Hepatocyte (in vitro differentiated cells): ENCODE results near the gene PEX6. TPM values are rescaled to one million over a fixed set of nuclear protein-coding genes. Genes with fewer than 3 reads are reported as not detected.
"Not testable (repeated sequence)": the region's sequence is repeated elsewhere in the genome, so short reads cannot be mapped to it uniquely, and the experiment has no call there.

Experiments used
- DNase-seq: peaks from one replicate; pipeline ENCODE4 v3.0.0-alpha.2; 2016; ENCODE audit warnings: low spot score
- H2AFZ ChIP-seq: fragments of 200-600 bp; sonication (generic); 2 replicates; pipeline ENCODE4 v1.6.0; 2016; ENCODE audit warnings: antibody characterized with exemption, mild to moderate bottlenecking
- H3K27ac ChIP-seq: fragments of 200-600 bp; sonication (generic); 2 replicates; pipeline ENCODE4 v1.5.1; 2016; ENCODE audit warnings: mild to moderate bottlenecking
- H3K27me3 ChIP-seq: fragments of 200-600 bp; sonication (generic); 2 replicates; pipeline ENCODE4 v1.6.1; 2016
- H3K36me3 ChIP-seq: fragments of 200-600 bp; sonication (generic); replicated peaks from 2 replicates; pipeline ENCODE4 v1.5.1; 2016; ENCODE audit warnings: low read depth; ENCODE audit not compliant: insufficient read depth
- H3K4me1 ChIP-seq: fragments of 200-600 bp; sonication (generic); 2 replicates; pipeline ENCODE4 v1.5.1; 2016; ENCODE audit warnings: mild to moderate bottlenecking, moderate library complexity; ENCODE audit not compliant: insufficient read depth
- H3K4me2 ChIP-seq: fragments of 200-600 bp; sonication (generic); 2 replicates; pipeline ENCODE4 v1.6.0; 2016
- H3K4me3 ChIP-seq: fragments of 200-600 bp; sonication (generic); 2 replicates; pipeline ENCODE4 v1.5.1; 2016; ENCODE audit warnings: mild to moderate bottlenecking
- H3K79me2 ChIP-seq: fragments of 200-600 bp; sonication (generic); 2 replicates; pipeline ENCODE4 v1.6.0; 2017; ENCODE audit warnings: mild to moderate bottlenecking
- H3K9me2 ChIP-seq: fragments of 200-600 bp; sonication (generic); replicated peaks from 2 replicates; pipeline ENCODE4 v1.6.0; 2017; ENCODE audit warnings: mild to moderate bottlenecking; ENCODE audit not compliant: insufficient read depth
- H3K9me3 ChIP-seq: fragments of 200-600 bp; sonication (generic); 2 replicates; pipeline ENCODE4 v1.5.1; 2016; ENCODE audit warnings: low read depth, mild to moderate bottlenecking
- H4K20me1 ChIP-seq: fragments of 200-600 bp; sonication (generic); 2 replicates; pipeline ENCODE4 v1.6.0; 2016; ENCODE audit warnings: mild to moderate bottlenecking; ENCODE audit not compliant: insufficient read depth, poor library complexity, severe bottlenecking
- EZH2 ChIP-seq: fragments of 200-600 bp; sonication (generic); IDR thresholded peaks from 2 replicates; pipeline ENCODE4 v1.6.1; 2016; ENCODE audit warnings: antibody characterized with exemption, mild to moderate bottlenecking, borderline replicate concordance
- EZH2phosphoT487 ChIP-seq: fragments of 200-600 bp; sonication (generic); IDR thresholded peaks from one replicate; pipeline ENCODE4 v1.6.1; 2018; ENCODE audit warnings: antibody characterized with exemption, mild to moderate bottlenecking, low read depth, moderate library complexity; ENCODE audit not compliant: unreplicated experiment, severe bottlenecking
- WGBS: methylation state at CpG from one replicate; pipeline ENCODE4 v1.1.6; 2016; ENCODE audit warnings: low lambda C conversion rate; ENCODE audit errors: missing lambda C conversion rate; 5-methylcytosine and 5-hydroxymethylcytosine counted together
- polyA plus RNA-seq: library from polyadenylated mRNA; unstranded; fragments of >200 nt; fragmentation: Nextera tagmentation; extraction: Ambion mirVana; gene quantifications from 2 replicates; pipeline ENCODE4 v1.2.1, GENCODE V29; 2016
- total RNA-seq: library from RNA; depleted of rRNA; stranded (reverse); fragments of >200 nt; gene quantifications from 2 replicates; pipeline ENCODE4 v1.2.3, GENCODE V29; 2014
- TF ChIP-seq, protein P1 (sequence below): fragments of 200-600 bp; sonication (generic); IDR thresholded peaks from 2 replicates; pipeline ENCODE4 v1.5.1; 2016; ENCODE audit warnings: antibody characterized with exemption, mild to moderate bottlenecking; ENCODE audit not compliant: poor library complexity

PEX6 gene
- total and polyA plus RNA-seq, 2 experiments from 2014 or later, result 39.4 to 46.1 TPM

DNA sequence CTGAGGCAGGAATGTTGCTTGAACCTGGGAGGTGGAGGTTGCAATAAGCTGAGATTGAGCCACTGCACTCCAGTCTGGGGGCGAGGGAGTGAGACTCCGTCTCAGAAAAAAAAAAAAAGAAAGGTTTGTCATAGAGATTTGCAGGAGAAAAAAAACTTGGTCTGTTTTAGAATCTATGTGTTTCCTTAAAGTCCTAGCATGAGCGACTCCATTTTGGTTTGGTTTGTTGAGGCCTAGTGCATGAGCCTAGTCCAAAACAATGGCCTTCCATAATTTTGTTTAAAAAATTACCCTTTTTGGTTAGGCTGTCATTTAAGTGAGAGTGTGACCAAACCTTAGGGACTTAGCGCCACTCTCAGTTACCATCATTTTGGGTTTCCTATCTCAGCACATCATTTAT, 26.6 kb downstream of the PEX6 start:
- Histone ChIP-seq H3K4me2 (no peak overlapping the region), H2AFZ (no peak overlapping the region), H3K36me3 (no peaks in the 10 kb centered on the region), H3K4me1 (no peaks in the 10 kb centered on the region), H4K20me1 (no peaks in the 10 kb centered on the region), H3K9me2 (no peaks in the 10 kb centered on the region), H3K4me3 (no peak overlapping the region), H3K9me3 (no peaks in the 10 kb centered on the region), H3K27me3 (no peaks in the 10 kb centered on the region), H3K27ac (no peak overlapping the region), H3K79me2 (no peaks in the 10 kb centered on the region)
- DNase-seq, result no peak
- WGBS, result over 99% methylated on average over 4 of the region's 4 CpGs
- TF ChIP-seq EZH2phosphoT487, result no peak
- TF ChIP-seq, protein P1, sequence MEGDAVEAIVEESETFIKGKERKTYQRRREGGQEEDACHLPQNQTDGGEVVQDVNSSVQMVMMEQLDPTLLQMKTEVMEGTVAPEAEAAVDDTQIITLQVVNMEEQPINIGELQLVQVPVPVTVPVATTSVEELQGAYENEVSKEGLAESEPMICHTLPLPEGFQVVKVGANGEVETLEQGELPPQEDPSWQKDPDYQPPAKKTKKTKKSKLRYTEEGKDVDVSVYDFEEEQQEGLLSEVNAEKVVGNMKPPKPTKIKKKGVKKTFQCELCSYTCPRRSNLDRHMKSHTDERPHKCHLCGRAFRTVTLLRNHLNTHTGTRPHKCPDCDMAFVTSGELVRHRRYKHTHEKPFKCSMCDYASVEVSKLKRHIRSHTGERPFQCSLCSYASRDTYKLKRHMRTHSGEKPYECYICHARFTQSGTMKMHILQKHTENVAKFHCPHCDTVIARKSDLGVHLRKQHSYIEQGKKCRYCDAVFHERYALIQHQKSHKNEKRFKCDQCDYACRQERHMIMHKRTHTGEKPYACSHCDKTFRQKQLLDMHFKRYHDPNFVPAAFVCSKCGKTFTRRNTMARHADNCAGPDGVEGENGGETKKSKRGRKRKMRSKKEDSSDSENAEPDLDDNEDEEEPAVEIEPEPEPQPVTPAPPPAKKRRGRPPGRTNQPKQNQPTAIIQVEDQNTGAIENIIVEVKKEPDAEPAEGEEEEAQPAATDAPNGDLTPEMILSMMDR, result no peak

- Histone ChIP-seq H3K9me2 (no peaks in the 10 kb centered on the region), H4K20me1 (no peaks in the 10 kb centered on the region), H3K9me3 (no peaks in the 10 kb centered on the region), H3K4me3 (no peak overlapping the region), H3K27me3 (no peaks in the 10 kb centered on the region), H3K4me2 (no peak overlapping the region), H3K79me2 (no peaks in the 10 kb centered on the region), H3K36me3 (no peaks in the 10 kb centered on the region), H3K27ac (no peak overlapping the region), H3K4me1 (no peaks in the 10 kb centered on the region), H2AFZ (no peak overlapping the region)
- no peak for TF ChIP-seq EZH2phosphoT487
- no peak for TF ChIP-seq EZH2
- TF ChIP-seq, protein P1, result no peak
- no peak for DNase-seq
Measured at GRCh38 chr6:42947950-42948349, 31.0 kb downstream of the PEX6 start.

DNA sequence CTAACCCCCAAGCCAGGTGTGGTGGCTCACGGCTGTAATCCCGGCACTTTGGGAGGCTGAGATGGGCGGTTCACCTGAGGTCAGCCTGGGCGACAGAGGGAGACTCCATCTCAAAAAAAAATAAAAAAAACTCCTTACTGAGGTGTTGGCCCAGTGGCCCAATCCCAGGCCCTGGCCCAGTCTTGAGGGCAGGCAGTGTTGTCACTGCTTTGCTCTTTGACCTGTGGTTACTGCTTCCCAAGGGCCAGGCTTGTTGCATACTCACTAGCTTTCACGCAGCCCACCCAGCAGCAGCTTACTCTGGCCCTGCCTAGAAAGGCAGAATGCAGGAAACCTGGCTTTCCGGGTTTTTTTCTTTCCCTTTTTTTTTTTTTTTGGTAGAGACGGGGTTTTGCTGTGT, 36.5 kb downstream of the PEX6 start:
- Histone ChIP-seq H2AFZ (no peak overlapping the region), H3K9me3 (no peaks in the 10 kb centered on the region), H3K4me3 (no peak overlapping the region), H3K4me2 (no peak overlapping the region), H3K36me3 (no peaks in the 10 kb centered on the region), H3K27me3 (no peaks in the 10 kb centered on the region), H4K20me1 (no peaks in the 10 kb centered on the region), H3K27ac (no peak overlapping the region), H3K9me2 (no peaks in the 10 kb centered on the region), H3K4me1 (no peaks in the 10 kb centered on the region), H3K79me2 (no peaks in the 10 kb centered on the region)
- no peak for DNase-seq
- TF ChIP-seq, protein P1, result no peak
- TF ChIP-seq EZH2, result no peak
- TF ChIP-seq EZH2phosphoT487, result no peak
- WGBS, result 84% methylated on average over 7 of the region's 7 CpGs

- H2AFZ ChIP-seq, H3K36me3 ChIP-seq, H3K27me3 ChIP-seq, H3K4me3 ChIP-seq, H3K9me3 ChIP-seq, H3K27ac ChIP-seq, H3K4me1 ChIP-seq, H3K79me2 ChIP-seq, DNase-seq, H3K4me2 ChIP-seq, H3K9me2 ChIP-seq, H4K20me1 ChIP-seq: not testable (repeated sequence)
- 99% methylated on average over 5 of the region's 5 CpGs for WGBS
Measured at GRCh38 chr6:42941356-42941755, 37.6 kb downstream of the PEX6 start.
